Caco-2 (cell line): ENCODE results near the gene HIPK2. TPM values are rescaled to one million over a fixed set of nuclear protein-coding genes. Genes with fewer than 3 reads are reported as not detected.
"Not testable (repeated sequence)": the region's sequence is repeated elsewhere in the genome, so short reads cannot be mapped to it uniquely, and the experiment has no call there.

Experiments used
- BruUV-seq: library from RNA; stranded (reverse); fragments of 400-500 nt; replicated peaks from 2 replicates; lab custom pipeline; 2021; lab: Mats Ljungman, UMichigan
- CTCF ChIA-PET: fragments of 300-600 bp; sonication (Branson Sonifier 250); formaldehyde crosslinking; loops from one replicate; lab custom pipeline; 2022; ENCODE audit warnings: antibody characterized with exemption; lab: Charles Lee
- POLR2A ChIA-PET: fragments of 300-600 bp; sonication (Branson Sonifier 250); formaldehyde crosslinking; loops from one replicate; lab custom pipeline; 2022; ENCODE audit warnings: antibody characterized with exemption; lab: Charles Lee
- DNase-seq, 2 experiments: peaks; one replicate each; pipeline versions ENCODE4 v3.0.0 to v3.0.0-alpha.2; 2020 to 2022
- H3K27me3 ChIP-seq: replicated peaks from 2 replicates; pipeline ENCODE4 v1.6.0; 2011; ENCODE audit warnings: low read length; ENCODE audit not compliant: control insufficient read depth, insufficient read depth
- H3K36me3 ChIP-seq: 2 replicates; pipeline ENCODE4 v1.5.1; 2011; ENCODE audit warnings: low read length; ENCODE audit not compliant: control insufficient read depth, insufficient read depth
- H3K4me1 ChIP-seq: fragments of 250-450 bp; sonication (Bioruptor Pico); 2 replicates; pipeline ENCODE4 v1.5.1; 2020; ENCODE audit warnings: mild to moderate bottlenecking
- H3K4me3 ChIP-seq: 2 replicates; pipeline ENCODE4 v1.5.1; 2011; ENCODE audit warnings: low read depth, mild to moderate bottlenecking, control low read depth, low read length
- H3K9me3 ChIP-seq: fragments of 250-450 bp; sonication (Bioruptor Pico); 2 replicates; pipeline ENCODE4 v1.5.1; 2020; ENCODE audit warnings: mild to moderate bottlenecking, moderate library complexity
- H3K27ac Mint-ChIP-seq: one replicate; pipeline ENCODE4 v1.8.0; 2022; ENCODE audit warnings: mixed read lengths; ENCODE audit not compliant: unreplicated experiment
- H3K27me3 Mint-ChIP-seq: one replicate; pipeline ENCODE4 v1.8.0; 2022; ENCODE audit warnings: mixed read lengths; ENCODE audit not compliant: insufficient read depth, unreplicated experiment
- H3K36me3 Mint-ChIP-seq: one replicate; pipeline ENCODE4 v1.8.0; 2022; ENCODE audit warnings: mild to moderate bottlenecking, mixed read lengths; ENCODE audit not compliant: insufficient read depth, unreplicated experiment
- H3K4me1 Mint-ChIP-seq: one replicate; pipeline ENCODE4 v1.8.0; 2022; ENCODE audit warnings: low read depth, mixed read lengths; ENCODE audit not compliant: unreplicated experiment
- H3K4me3 Mint-ChIP-seq: one replicate; pipeline ENCODE4 v1.8.0; 2022; ENCODE audit warnings: mild to moderate bottlenecking, moderate library complexity, mixed read lengths; ENCODE audit not compliant: unreplicated experiment
- H3K9me3 Mint-ChIP-seq: one replicate; pipeline ENCODE4 v1.8.0; 2022; ENCODE audit warnings: mixed read lengths; ENCODE audit not compliant: unreplicated experiment
- intact Hi-C: fragments of 100-400 bp; cut with micrococcal nuclease; formaldehyde crosslinking; loops from one replicate; pipeline ENCODE4 v1.10.0; 2022; ENCODE audit not compliant: unreplicated experiment
- total RNA-seq: library from RNA; stranded (reverse); gene quantifications from 2 replicates; pipeline ENCODE4 v1.2.3, GENCODE V29; 2022
- TF ChIP-seq, protein P1 (sequence below), 2 experiments: fragments of 200-600 bp in 1 of 2; IDR thresholded peaks; 1 replicate in 1 of 2; 2 replicates in 1 of 2; pipeline versions ENCODE4 v1.5.1 to v1.8.0; 2011 to 2022; ENCODE audit warnings: antibody characterized with exemption in 1 of 2, control low read depth in 1 of 2, inconsistent platforms in 1 of 2, low read depth in 1 of 2, low read length in 1 of 2, mild to moderate bottlenecking in 1 of 2, moderate library complexity in 1 of 2; ENCODE audit not compliant: insufficient read depth in 1 of 2, severe bottlenecking in 1 of 2, unreplicated experiment in 1 of 2

The HIPK2 gene
- total RNA-seq, 1 experiment from 2014 or later = 42.8 TPM

DNA sequence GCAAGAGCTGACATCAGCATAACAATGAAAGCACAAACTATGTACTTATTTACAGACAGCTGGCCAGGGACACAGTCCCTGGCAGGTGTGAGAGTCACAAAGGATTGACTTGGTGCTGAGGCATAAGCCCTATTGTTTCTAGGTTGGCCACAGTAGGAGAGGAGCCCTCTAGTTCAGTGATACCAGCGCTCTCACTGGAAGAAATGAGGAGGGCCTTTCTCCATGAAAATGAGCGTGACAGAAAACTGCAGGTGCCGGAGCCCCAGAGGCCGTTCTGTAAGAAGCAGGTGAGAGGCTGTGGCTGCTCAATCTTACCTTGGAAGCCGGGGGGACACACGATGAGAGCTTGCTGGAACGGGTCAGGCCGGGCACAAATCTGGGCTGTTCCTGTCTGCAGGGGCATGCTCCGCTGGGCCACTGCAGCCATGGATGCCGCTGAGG is 163.8 kb downstream of the HIPK2 start:
- H3K36me3 Mint-ChIP-seq = no peaks in the 10 kb centered on the region
- intact Hi-C loops = no loop called here
- Histone ChIP-seq H3K9me3 (no peaks in the 10 kb centered on the region), H3K27me3 (no peaks in the 10 kb centered on the region), H3K36me3 (no peaks in the 10 kb centered on the region), H3K4me3 (no peak overlapping the region), H3K4me1 (no peaks in the 10 kb centered on the region)
- no peak overlapping the region for H3K27ac Mint-ChIP-seq
- TF ChIP-seq, protein P1, sequence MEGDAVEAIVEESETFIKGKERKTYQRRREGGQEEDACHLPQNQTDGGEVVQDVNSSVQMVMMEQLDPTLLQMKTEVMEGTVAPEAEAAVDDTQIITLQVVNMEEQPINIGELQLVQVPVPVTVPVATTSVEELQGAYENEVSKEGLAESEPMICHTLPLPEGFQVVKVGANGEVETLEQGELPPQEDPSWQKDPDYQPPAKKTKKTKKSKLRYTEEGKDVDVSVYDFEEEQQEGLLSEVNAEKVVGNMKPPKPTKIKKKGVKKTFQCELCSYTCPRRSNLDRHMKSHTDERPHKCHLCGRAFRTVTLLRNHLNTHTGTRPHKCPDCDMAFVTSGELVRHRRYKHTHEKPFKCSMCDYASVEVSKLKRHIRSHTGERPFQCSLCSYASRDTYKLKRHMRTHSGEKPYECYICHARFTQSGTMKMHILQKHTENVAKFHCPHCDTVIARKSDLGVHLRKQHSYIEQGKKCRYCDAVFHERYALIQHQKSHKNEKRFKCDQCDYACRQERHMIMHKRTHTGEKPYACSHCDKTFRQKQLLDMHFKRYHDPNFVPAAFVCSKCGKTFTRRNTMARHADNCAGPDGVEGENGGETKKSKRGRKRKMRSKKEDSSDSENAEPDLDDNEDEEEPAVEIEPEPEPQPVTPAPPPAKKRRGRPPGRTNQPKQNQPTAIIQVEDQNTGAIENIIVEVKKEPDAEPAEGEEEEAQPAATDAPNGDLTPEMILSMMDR (IDR thresholded peaks at IDR 0.05; ENCODE audit: insufficient read depth in 1 of 2, low read depth in 1 of 2, low read length in 1 of 2, severe bottlenecking in 1 of 2, unreplicated experiment in 1 of 2) = no peak
- CTCF ChIA-PET = interaction anchor here (0.8 kb wide), 1 partner anchor 12 kb away, joined by 4 read pairs; no protein-coding TSS in a partner anchor
- no peak overlapping the region for H3K4me3 Mint-ChIP-seq
- POLR2A ChIA-PET = no interaction called here
- no peak for DNase-seq
- H3K4me1 Mint-ChIP-seq = peaks cover 6% of the 10 kb centered on the region
- no peaks in the 10 kb centered on the region for H3K27me3 Mint-ChIP-seq
- no TSS peak for BruUV-seq
- no peaks in the 10 kb centered on the region for H3K9me3 Mint-ChIP-seq

DNA sequence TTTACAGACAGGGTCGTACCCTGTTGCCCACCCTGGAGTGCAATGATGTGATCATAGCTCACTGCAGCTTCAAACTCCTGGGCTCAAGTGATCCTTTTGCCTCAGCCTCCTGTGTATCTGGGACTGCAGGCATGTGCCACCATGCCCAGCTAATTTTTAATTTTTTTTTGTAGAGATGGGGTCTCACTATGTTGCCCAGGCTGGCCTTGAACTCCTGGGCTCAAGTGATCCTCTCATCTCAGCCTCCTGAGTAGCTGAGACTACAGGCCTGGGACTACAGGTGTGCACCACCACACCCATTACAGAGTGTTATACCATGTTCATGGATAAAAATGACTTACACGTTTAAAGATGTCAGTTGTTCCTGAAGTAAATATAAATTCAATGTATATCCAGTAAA is 166.2 kb downstream of the HIPK2 start:
- H3K4me1 ChIP-seq, H3K9me3 ChIP-seq, POLR2A ChIA-PET, H3K4me3 ChIP-seq, H3K36me3 ChIP-seq, H3K27ac Mint-ChIP-seq, H3K4me1 Mint-ChIP-seq, BruUV-seq, H3K4me3 Mint-ChIP-seq, H3K27me3 ChIP-seq, H3K9me3 Mint-ChIP-seq, CTCF ChIA-PET, H3K36me3 Mint-ChIP-seq, H3K27me3 Mint-ChIP-seq, intact Hi-C loops, DNase-seq: not testable (repeated sequence)

DNA sequence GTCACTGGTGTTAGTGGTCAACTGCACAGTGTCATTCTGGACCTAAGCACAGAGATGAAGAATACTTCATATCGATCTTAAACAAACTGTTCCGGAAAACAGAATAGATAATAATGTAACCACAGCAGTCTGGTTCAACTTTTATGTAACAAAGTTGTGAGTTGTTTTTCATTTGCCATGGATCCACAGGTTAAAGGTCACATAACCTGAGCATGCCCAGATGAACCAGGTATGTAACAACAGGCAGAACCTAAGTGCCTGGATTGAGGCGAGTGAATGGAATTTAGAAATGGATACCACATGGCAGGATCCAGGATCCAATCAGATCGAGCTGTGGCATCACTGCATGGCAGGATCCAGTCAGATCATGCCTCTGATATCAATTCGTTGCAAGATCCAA is 167.2 kb downstream of the HIPK2 start:
- no TSS peak for BruUV-seq
- Mint-ChIP-seq H3K27me3 (no peaks in the 10 kb centered on the region), H3K27ac (no peak overlapping the region), H3K4me1 (no peaks in the 10 kb centered on the region), H3K36me3 (no peaks in the 10 kb centered on the region), H3K9me3 (peaks cover 7% of the 10 kb centered on the region), H3K4me3 (no peak overlapping the region)
- no peak for DNase-seq
- CTCF ChIA-PET = interaction anchor here (0.6 to 1.1 kb wide), 2 partner anchors 8 to 17 kb away, joined by 3 to 5 read pairs; no protein-coding TSS in a partner anchor
- H3K4me1 ChIP-seq = no peaks in the 10 kb centered on the region
- H3K27me3 ChIP-seq = no peaks in the 10 kb centered on the region
- TF ChIP-seq, protein P1 (IDR thresholded peaks at IDR 0.05; ENCODE audit: insufficient read depth in 1 of 2, low read depth in 1 of 2, low read length in 1 of 2, severe bottlenecking in 1 of 2, unreplicated experiment in 1 of 2) = no peak
- H3K36me3 ChIP-seq = no peaks in the 10 kb centered on the region
- POLR2A ChIA-PET = no interaction called here
- intact Hi-C loops = no loop called here
- H3K9me3 ChIP-seq = no peaks in the 10 kb centered on the region
- H3K4me3 ChIP-seq = no peak overlapping the region
